Measurements from ENCODE around the gene REEP6.

The REEP6 gene

GRCh38 chr19:1507763-1508506 is 17.0 kb downstream of the REEP6 start:
- FAIRE-seq, result peak; percentile 46
- no peak for TF ChIP-seq POLR2A (IDR thresholded peaks at IDR 0.05; ENCODE audit: low read depth, low read length)
- no peak for TF ChIP-seq TAF1 (IDR thresholded peaks at IDR 0.05; ENCODE audit: borderline replicate concordance, low read depth, low read length)
- no peak for TF ChIP-seq POLR2AphosphoS5 (IDR thresholded peaks at IDR 0.05; ENCODE audit: low read depth, low read length)
- peak; percentile 94 for DNase-seq (ENCODE audit: insufficient read length)

DNA sequence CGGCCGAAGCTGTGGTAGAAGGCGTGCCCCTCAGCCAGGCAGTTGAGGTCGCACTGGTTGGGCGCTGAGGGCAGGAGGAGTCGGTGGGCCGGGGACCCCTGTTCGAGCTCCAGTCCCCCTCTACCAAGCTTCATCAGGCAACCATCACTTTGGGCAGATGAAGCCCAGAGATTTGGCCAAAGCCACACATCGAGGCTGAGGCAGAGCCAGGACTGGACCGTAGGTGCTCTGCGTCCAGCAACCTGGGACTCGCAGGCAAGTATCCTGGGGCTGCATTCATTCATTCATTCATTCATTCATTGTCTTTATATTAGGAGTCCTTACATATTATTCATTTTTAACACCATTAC is 17.5 kb downstream of the REEP6 start:
- FAIRE-seq (no peak), DNase-seq (ENCODE audit: insufficient read length) (no peak)
- TF ChIP-seq POLR2A (IDR thresholded peaks at IDR 0.05; ENCODE audit: low read depth, low read length) (no peak), TAF1 (IDR thresholded peaks at IDR 0.05; ENCODE audit: borderline replicate concordance, low read depth, low read length) (no peak), POLR2AphosphoS5 (IDR thresholded peaks at IDR 0.05; ENCODE audit: low read depth, low read length) (no peak)

DNA sequence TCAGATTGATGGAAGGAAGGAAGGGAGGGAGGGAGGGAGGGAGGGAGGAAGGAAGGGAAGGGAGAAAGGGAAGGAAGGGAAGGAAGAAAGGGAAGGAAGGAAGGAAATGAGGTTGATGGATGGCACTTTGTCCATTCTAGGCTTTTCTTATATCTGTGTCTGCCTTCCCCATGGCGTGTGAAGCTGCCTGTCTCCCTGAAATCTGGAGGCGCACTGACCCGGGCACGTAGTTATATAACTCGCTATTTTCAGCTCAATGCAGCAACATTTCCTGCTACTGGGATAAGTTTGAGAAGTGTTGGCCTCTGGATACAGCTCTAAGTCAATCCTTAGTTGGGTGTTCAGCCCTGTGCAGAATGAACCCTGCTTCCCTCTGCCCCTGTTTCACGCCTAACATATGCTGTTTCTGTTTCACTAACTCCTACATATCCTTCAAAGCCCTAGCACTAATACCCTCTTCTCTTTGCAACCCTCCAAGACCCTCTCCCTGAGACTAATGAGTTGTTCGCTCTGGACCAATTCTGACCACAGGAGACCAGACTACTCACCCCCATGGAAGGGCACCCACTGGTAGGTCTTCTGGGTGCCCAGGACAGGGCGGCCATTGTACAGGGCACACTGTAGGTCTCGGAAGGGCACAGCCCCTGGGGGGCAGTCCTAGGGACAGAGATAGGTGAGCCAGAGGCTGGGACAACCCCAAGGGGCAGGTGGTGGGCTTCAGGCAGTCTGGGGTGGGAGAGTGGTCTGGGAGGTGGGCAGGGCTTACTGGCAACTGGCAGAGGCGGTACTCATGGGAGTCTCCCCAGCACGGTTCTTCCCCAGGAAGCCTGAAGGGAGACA is 18.8 kb downstream of the REEP6 start:
- no peak for FAIRE-seq
- no peak for DNase-seq (ENCODE audit: insufficient read length)
- no peak for TF ChIP-seq POLR2AphosphoS5 (IDR thresholded peaks at IDR 0.05; ENCODE audit: low read depth, low read length)
- TF ChIP-seq POLR2A (IDR thresholded peaks at IDR 0.05; ENCODE audit: low read depth, low read length), result no peak
- TF ChIP-seq TAF1 (IDR thresholded peaks at IDR 0.05; ENCODE audit: borderline replicate concordance, low read depth, low read length), result no peak

- no peak for FAIRE-seq
- DNase-seq (ENCODE audit: insufficient read length), result no peak
- TF ChIP-seq POLR2AphosphoS5 (IDR thresholded peaks at IDR 0.05; ENCODE audit: low read depth, low read length), result no peak
- no peak for TF ChIP-seq POLR2A (IDR thresholded peaks at IDR 0.05; ENCODE audit: low read depth, low read length)
- TF ChIP-seq TAF1 (IDR thresholded peaks at IDR 0.05; ENCODE audit: borderline replicate concordance, low read depth, low read length), result no peak
These were observed 19.4 kb downstream of the REEP6 start for GRCh38 chr19:1510442-1510806.

DNA sequence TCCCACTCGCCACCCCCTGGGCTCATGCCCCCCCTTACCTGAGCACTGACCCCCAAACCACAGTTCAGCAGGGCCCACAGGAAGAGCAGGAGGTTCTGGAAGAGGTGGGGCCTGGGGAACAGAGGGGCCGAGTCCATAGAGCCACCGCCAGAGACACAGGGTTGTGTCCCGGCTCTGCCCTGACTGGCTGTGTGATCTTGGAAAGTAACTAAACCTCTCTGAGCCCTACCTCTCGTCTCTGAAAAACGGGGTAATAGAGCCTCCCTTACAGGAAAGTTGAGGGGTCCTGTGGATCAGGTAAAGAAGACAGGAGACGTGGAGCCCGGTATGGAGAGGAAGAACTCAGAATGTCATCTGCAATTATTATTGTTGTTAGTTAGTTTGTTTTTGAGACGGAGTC is 19.8 kb downstream of the REEP6 start:
- no peak for DNase-seq (ENCODE audit: insufficient read length)
- no peak for FAIRE-seq
- TF ChIP-seq POLR2A (IDR thresholded peaks at IDR 0.05; ENCODE audit: low read depth, low read length) (no peak), TAF1 (IDR thresholded peaks at IDR 0.05; ENCODE audit: borderline replicate concordance, low read depth, low read length) (no peak), POLR2AphosphoS5 (IDR thresholded peaks at IDR 0.05; ENCODE audit: low read depth, low read length) (no peak)

DNA sequence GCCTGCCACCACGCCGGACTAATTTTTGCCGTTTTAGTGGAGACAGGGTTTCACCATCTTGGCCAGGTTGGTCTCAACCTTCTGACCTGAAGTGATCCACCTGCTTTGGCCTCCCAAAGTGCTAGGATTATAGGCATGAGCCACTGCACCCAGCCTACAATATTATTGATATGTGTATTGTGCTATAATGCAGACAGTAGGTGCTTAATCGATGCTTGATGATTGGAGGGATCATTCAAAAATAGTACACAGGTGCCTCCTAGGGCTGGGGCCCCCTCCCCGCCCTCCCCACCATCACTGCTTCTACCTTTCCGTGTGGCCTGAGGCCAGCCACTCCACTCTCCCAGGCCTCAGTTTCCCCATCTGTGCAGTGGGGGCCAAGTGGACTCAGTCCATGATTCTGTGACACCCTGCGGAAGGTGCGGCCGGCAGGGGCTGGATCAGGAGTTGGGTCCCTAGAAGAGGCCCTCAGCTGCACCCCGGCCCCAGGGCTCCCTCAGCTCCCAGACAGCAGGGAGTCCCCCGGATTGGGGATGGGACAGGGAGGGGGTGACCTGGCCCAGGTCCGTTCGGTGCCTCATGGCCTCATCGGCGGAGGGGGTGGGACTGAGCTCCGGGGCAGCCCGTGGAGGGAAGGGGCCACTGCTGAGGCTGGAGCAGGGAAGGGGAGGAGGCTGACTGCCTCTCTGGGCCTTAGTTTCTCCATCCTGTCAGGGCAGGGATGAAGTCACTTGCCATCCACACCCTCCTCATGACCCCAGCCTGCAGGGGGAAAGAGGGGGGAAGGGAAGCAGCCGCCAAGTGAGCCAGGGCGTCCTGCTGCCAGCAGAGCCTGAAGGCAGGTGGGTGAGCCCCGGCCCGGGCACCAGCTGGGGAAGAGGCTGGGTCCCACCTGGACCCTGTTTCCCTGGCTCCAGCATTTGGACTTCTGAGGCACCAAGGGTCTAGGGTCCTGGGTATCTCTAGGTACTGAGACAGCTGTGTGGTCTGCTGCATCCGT is 20.6 kb downstream of the REEP6 start:
- no peak for DNase-seq (ENCODE audit: insufficient read length)
- TF ChIP-seq POLR2A (IDR thresholded peaks at IDR 0.05; ENCODE audit: low read depth, low read length) (no peak), POLR2AphosphoS5 (IDR thresholded peaks at IDR 0.05; ENCODE audit: low read depth, low read length) (no peak), TAF1 (IDR thresholded peaks at IDR 0.05; ENCODE audit: borderline replicate concordance, low read depth, low read length) (no peak)
- FAIRE-seq, result no peak

DNA sequence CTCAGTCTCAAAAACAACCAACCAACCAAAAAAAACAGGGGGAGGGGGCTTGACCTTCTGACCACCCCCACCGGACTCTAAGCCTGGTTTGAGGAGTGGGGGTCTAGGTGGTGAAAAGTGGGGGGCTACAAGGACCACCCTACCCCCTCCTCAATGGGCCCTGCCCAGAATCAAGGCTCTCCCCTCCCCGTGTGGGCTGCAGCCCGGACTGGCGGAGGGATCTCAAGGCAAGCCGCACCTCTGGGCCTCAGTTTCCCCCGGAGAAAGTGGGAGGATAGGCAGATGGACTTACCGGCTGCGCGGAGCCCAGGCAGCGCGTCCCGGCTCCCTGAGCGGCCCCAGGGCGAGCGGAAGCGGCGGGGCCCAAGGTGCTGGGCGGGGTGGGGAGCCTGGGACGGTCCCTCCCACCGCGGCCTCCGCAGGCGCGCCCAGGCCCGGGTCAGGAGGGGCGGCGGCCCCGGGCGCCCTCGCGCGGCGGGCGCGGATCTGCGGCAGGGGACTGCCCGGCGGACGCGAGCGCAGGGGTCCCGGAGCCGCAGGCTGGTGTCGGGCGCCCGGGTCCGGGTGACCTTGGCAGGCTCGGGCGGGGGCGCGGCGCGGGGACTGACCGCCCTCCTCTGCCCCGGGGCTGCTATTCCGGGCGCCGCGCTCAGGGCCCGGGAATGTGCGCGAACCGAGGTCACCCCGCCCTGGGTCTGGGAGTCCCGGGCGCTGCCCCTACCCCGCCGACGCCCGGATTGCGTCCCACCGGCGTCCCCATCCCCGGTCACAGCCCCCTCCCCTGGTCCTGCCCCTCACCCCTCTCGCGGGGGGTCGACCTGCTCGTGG is 21.9 kb downstream of the REEP6 start, which contains the start of gene ADAMTSL5:
Gene ADAMTSL5, minus strand, starts transcription at position 349 of the 828 bp plus-strand sequence. CDS start 2,076 bp downstream, outside the sequence.
- peak; percentile 85 for DNase-seq (ENCODE audit: insufficient read length)
- FAIRE-seq, result peak; percentile 69
- TF ChIP-seq POLR2A (IDR thresholded peaks at IDR 0.05; ENCODE audit: low read depth, low read length), result no peak
- TF ChIP-seq TAF1 (IDR thresholded peaks at IDR 0.05; ENCODE audit: borderline replicate concordance, low read depth, low read length), result no peak

DNA sequence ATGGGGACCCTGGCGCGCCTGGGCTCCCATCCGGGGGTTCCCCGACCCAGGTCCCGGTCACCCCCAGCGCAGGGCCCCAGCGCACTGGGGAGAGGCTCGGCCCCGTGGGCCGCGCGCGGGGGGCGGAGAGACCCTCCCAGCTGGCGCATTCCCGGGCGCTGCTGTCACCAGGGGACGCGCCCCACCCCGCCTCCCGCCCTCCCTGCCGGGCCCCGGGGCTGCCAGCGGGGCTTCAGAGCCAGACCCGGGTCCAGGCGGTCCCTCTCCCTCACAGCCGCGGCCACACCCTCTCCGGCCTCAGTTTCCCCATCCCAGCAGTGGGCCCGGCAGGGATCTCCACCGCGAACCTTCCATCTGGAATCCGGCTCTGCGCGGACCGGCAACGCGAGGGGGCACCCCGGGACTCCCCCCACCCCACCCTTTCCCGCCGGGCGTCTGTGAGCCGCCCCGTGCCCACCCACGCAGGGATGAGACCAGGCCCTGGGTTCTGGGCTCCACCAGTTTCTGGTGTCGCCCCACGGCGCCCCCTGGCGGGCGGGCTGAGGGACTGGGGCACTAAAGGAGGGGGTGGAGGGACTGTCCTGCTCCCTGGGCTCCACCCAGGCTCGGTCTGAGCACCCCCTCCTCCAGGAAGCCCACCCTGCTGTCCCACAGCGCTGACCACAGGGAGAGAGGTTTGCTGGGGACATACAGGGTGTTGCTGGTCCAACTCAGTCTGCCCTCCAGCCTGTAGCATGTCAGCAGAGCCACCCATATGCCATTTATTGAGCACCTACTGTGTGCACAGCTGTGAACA is 22.7 kb downstream of the REEP6 start:
- DNase-seq (ENCODE audit: insufficient read length) (peak; percentile 71), FAIRE-seq (no peak)
- TF ChIP-seq POLR2AphosphoS5 (IDR thresholded peaks at IDR 0.05; ENCODE audit: low read depth, low read length), result no peak
- TF ChIP-seq POLR2A (IDR thresholded peaks at IDR 0.05; ENCODE audit: low read depth, low read length), result no peak
- no peak for TF ChIP-seq TAF1 (IDR thresholded peaks at IDR 0.05; ENCODE audit: borderline replicate concordance, low read depth, low read length)

GRCh38 chr19:1514295-1514661 is 23.3 kb downstream of the REEP6 start:
- FAIRE-seq, result no peak
- TF ChIP-seq TAF1 (IDR thresholded peaks at IDR 0.05; ENCODE audit: borderline replicate concordance, low read depth, low read length) (no peak), POLR2AphosphoS5 (IDR thresholded peaks at IDR 0.05; ENCODE audit: low read depth, low read length) (no peak), POLR2A (IDR thresholded peaks at IDR 0.05; ENCODE audit: low read depth, low read length) (no peak)
- DNase-seq (ENCODE audit: insufficient read length), result no peak

All from GM12892 (cell line).